ENCODE measurements around the gene PRICKLE1.
A peak's percentile ranks its signal among the peaks of the same experiment; 100 is the strongest.

PRICKLE1 gene

DNA sequence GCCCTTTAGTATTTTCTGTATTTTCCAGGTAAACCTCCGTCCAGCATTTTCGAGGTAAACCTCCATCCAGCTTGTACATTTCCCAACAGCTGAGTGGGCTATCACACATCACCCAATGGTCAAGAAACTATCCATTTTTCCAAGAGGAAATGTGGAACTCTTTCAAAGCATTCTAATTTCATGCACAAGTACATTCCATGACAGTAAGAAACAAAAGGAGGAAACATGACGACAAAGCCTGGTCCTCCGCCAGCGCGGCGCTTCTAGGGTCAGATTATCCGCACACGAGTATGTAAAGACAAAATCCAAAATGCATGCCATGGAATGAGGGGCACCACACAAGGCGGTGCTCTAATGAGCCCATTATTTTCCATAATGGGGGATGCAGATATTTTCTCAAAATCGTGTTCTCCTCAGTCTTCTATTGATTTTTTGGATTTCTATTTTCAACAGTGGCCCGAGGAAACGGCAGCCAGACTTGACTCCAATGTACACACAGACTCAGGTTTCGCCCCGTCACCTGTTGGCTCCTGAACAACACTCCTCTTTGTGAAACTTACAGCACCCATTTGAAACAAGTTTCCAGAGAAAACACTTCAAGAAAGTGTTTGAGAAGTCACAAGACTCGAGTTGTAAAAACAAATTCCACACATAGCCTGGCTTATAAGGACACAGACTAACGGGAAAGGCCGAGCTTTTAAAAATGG, 107.4 kb downstream of the PRICKLE1 start:
- H3K36me3 ChIP-seq: no peaks in the 10 kb centered on the region
- H3K27me3 ChIP-seq: no peaks in the 10 kb centered on the region
- intact Hi-C loops (cut with DNase I; ENCODE audit: low total_unique reads): loop anchor here (5.0 kb wide), 1 partner anchor 85 kb away; no protein-coding TSS in a partner anchor
- H3K4me1 ChIP-seq: peaks cover 0 to 24% (median 8%) of the 10 kb centered on the region in 4 donors
- H3K27ac ChIP-seq: peak overlapping the region; percentile 53 to 74
- H3K9me3 ChIP-seq: no peaks in the 10 kb centered on the region
- peak overlapping the region; percentile 65 to 82 for H3K4me3 ChIP-seq
- TF ChIP-seq, protein P1, sequence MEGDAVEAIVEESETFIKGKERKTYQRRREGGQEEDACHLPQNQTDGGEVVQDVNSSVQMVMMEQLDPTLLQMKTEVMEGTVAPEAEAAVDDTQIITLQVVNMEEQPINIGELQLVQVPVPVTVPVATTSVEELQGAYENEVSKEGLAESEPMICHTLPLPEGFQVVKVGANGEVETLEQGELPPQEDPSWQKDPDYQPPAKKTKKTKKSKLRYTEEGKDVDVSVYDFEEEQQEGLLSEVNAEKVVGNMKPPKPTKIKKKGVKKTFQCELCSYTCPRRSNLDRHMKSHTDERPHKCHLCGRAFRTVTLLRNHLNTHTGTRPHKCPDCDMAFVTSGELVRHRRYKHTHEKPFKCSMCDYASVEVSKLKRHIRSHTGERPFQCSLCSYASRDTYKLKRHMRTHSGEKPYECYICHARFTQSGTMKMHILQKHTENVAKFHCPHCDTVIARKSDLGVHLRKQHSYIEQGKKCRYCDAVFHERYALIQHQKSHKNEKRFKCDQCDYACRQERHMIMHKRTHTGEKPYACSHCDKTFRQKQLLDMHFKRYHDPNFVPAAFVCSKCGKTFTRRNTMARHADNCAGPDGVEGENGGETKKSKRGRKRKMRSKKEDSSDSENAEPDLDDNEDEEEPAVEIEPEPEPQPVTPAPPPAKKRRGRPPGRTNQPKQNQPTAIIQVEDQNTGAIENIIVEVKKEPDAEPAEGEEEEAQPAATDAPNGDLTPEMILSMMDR (IDR thresholded peaks at IDR 0.05): no peak
- peak in 1 of 2 donors; percentile 32 for DNase-seq

DNA sequence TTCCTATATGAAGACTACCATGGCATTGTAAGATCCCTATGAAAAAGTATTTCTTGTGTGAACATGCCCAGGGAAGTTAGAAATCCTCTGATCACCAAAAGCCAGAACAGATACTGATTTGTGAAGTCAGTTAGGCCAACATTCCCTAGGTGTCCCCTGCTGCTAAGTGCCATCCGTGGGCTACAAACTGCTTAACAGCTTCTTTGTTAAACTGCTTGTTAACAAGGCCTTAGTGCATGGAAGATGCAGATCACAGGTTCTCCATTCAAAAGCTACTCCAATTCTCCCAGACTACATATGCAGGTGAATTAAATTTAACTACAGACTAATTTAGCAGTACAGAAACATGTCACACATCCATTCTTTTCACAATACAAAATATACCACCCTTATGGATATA, 108.2 kb downstream of the PRICKLE1 start:
- intact Hi-C loops (cut with DNase I; ENCODE audit: low total_unique reads): loop anchor here (5.0 kb wide), 1 partner anchor 86 kb away; no protein-coding TSS in a partner anchor
- no peaks in the 10 kb centered on the region for H3K27me3 ChIP-seq
- H3K27ac ChIP-seq: no peak overlapping the region
- no peaks in the 10 kb centered on the region for H3K9me3 ChIP-seq
- no peaks in the 10 kb centered on the region for H3K36me3 ChIP-seq
- H3K4me3 ChIP-seq: no peak overlapping the region
- peaks cover 0 to 24% (median 8%) of the 10 kb centered on the region in 4 donors for H3K4me1 ChIP-seq
- TF ChIP-seq, protein P1 (IDR thresholded peaks at IDR 0.05): no peak
- DNase-seq: no peak

DNA sequence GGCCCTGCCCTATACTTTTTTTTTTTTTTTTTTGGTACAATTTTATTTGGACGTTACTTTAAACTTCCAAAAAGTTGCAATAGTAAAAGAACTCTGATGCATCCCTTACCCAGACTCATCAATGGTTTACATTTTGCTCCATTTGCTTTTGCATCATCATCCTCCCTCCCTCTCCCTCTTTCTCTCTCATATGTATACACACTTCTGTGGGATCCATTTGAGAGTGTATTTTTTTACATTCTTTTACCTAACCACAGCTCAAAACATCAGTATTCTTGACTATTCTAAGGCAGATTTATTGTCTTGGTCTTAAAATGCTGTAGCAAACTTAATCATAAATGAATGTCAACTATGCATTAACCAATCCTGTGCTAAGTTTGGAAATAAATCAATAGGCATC, 111.6 kb downstream of the PRICKLE1 start:
- intact Hi-C loops (cut with DNase I; ENCODE audit: low total_unique reads): no loop called here

DNA sequence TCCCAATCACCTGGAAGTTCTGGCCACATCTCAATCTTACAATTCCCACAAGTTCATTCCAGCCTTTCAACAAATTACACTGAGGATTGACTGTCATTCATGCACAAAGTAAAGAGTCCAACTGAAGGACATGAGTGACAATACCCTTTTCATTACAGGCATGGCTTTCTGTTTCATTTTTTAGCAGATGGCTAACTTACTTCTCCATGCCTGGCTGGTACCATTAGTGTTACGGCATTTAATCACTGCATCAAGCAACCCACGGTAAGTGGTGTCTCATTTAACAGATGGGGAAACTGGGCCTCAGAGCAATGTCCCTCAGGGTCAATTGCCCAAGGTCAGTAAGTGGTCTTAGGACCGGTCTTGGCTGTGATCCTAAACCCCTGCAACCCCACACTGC, 114.4 kb downstream of the PRICKLE1 start:
- DNase-seq: no peak
- H3K9me3 ChIP-seq: no peaks in the 10 kb centered on the region
- no peak overlapping the region for H3K27ac ChIP-seq
- no peaks in the 10 kb centered on the region for H3K36me3 ChIP-seq
- no peaks in the 10 kb centered on the region for H3K27me3 ChIP-seq
- H3K4me3 ChIP-seq: no peak overlapping the region
- TF ChIP-seq, protein P1 (IDR thresholded peaks at IDR 0.05): no peak
- intact Hi-C loops (cut with DNase I; ENCODE audit: low total_unique reads): no loop called here
- H3K4me1 ChIP-seq: no peaks in the 10 kb centered on the region

More for the DNA sequence above, 111.6 kb downstream of the PRICKLE1 start:
- Histone ChIP-seq H3K9me3 (no peaks in the 10 kb centered on the region), H3K27ac (no peak overlapping the region), H3K4me1 (peaks cover 0 to 12% (median 4%) of the 10 kb centered on the region in 4 donors), H3K27me3 (no peaks in the 10 kb centered on the region), H3K36me3 (no peaks in the 10 kb centered on the region), H3K4me3 (no peak overlapping the region)
- no peak for DNase-seq
- TF ChIP-seq, protein P1 (IDR thresholded peaks at IDR 0.05): no peak

DNA sequence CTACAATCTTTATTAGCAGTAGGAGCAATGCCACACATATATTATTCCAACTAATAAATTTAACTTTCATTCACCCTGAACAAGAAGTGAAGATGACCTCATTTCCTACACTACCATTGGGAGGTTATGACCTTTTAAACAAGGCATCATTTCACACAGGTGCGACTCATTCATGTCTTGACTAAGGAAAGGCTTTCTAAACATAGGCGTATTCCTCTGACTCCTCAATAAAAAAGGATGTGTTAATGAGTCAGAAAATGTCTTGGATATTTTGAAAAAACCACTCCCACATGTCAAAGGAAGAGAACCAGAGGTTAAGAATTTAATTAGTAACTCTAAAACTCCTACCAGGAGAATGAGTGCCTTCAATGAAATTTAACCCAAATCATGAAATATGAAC, 115.2 kb downstream of the PRICKLE1 start:
- intact Hi-C loops (cut with DNase I; ENCODE audit: low total_unique reads): no loop called here
- Histone ChIP-seq H3K9me3 (no peaks in the 10 kb centered on the region), H3K27ac (no peak overlapping the region), H3K4me3 (no peak overlapping the region), H3K36me3 (no peaks in the 10 kb centered on the region), H3K4me1 (no peaks in the 10 kb centered on the region), H3K27me3 (no peaks in the 10 kb centered on the region)
- DNase-seq: no peak
- TF ChIP-seq, protein P1 (IDR thresholded peaks at IDR 0.05): no peak
